Ascending aorta (tissue), 2 donors: ENCODE data around the gene AK5. TPM values are rescaled to one million over a fixed set of nuclear protein-coding genes. Genes with fewer than 3 reads are reported as not detected.
"Not testable (repeated sequence)": the region's sequence is repeated elsewhere in the genome, so short reads cannot be mapped to it uniquely, and the experiment has no call there.

Experiments used
- DNase-seq, 2 donors: peaks; one replicate each; pipeline ENCODE4 v3.0.0-alpha.2; 2019; ENCODE audit warnings: low spot score in 2 of 2
- H3K27ac ChIP-seq, 2 donors: fragments of 200-600 bp; sonication (generic); one replicate each; pipeline ENCODE4 v1.5.1; 2016 to 2017; ENCODE audit warnings: mild to moderate bottlenecking in 1 of 2
- H3K27me3 ChIP-seq: fragments of 200-600 bp; sonication (generic); one replicate; pipeline ENCODE4 v1.5.1; 2017
- H3K36me3 ChIP-seq, 2 donors: fragments of 200-600 bp; sonication (generic); one replicate each; pipeline ENCODE4 v1.5.1; 2016
- H3K4me1 ChIP-seq, 2 donors: fragments of 200-600 bp; sonication (generic); one replicate each; pipeline ENCODE4 v1.5.1; 2016 to 2017; ENCODE audit warnings: mild to moderate bottlenecking in 1 of 2
- H3K4me3 ChIP-seq, 2 donors: fragments of 200-600 bp; sonication (generic); one replicate each; pipeline ENCODE4 v1.5.1; 2016 to 2017; ENCODE audit warnings: mild to moderate bottlenecking in 1 of 2
- H3K9me3 ChIP-seq, 2 donors: fragments of 200-600 bp; sonication (generic); one replicate each; pipeline ENCODE4 v1.5.1; 2016
- CTCF ChIP-seq, 3 experiments: fragments of 200-600 bp in 2 of 3; fragments of 450-650 bp in 1 of 3; sonication (generic) in 2 of 3; IDR thresholded peaks; one replicate each; pipeline ENCODE4 v1.5.1; 2016 to 2019; ENCODE audit warnings: antibody characterized with exemption in 3 of 3, mild to moderate bottlenecking in 1 of 3, moderate library complexity in 1 of 3
- intact Hi-C: fragments of 100-400 bp; cut with DNase I; formaldehyde crosslinking; loops from one replicate; pipeline ENCODE4 v1.15.1; 2023
- total RNA-seq: library from RNA; depleted of rRNA; stranded (reverse); fragments of >200 nt; gene quantifications from one replicate; pipeline ENCODE4 v1.1.0, GENCODE V29; 2016

Gene AK5
- total RNA-seq, 1 donor from 2014 or later: not detected

GRCh38 chr1:77308889-77309621, 27.2 kb downstream of the AK5 start:
- Histone ChIP-seq H3K36me3 (no peaks in the 10 kb centered on the region), H3K4me1 (no peaks in the 10 kb centered on the region), H3K27me3 (no peaks in the 10 kb centered on the region), H3K9me3 (no peaks in the 10 kb centered on the region), H3K4me3 (no peak overlapping the region), H3K27ac (no peak overlapping the region)
- no peak for TF ChIP-seq CTCF (IDR thresholded peaks at IDR 0.05)
- intact Hi-C loops: no loop called here
- no peak for DNase-seq

- Histone ChIP-seq H3K4me1 (no peaks in the 10 kb centered on the region), H3K27ac (no peak overlapping the region), H3K27me3 (no peaks in the 10 kb centered on the region), H3K9me3 (no peaks in the 10 kb centered on the region), H3K4me3 (no peak overlapping the region), H3K36me3 (no peaks in the 10 kb centered on the region)
- no peak for DNase-seq
- no peak for TF ChIP-seq CTCF (IDR thresholded peaks at IDR 0.05)
- intact Hi-C loops: no loop called here
These were observed 29.1 kb downstream of the AK5 start for GRCh38 chr1:77310924-77311323.

GRCh38 chr1:77312364-77312763, 30.5 kb downstream of the AK5 start:
- H3K4me3 ChIP-seq, intact Hi-C loops, H3K27ac ChIP-seq, H3K36me3 ChIP-seq, H3K4me1 ChIP-seq, H3K9me3 ChIP-seq, DNase-seq, H3K27me3 ChIP-seq: not testable (repeated sequence)

GRCh38 chr1:77313491-77313890, 31.7 kb downstream of the AK5 start:
- Histone ChIP-seq H3K36me3 (no peaks in the 10 kb centered on the region), H3K27ac (no peak overlapping the region), H3K27me3 (no peaks in the 10 kb centered on the region), H3K9me3 (no peaks in the 10 kb centered on the region), H3K4me3 (no peak overlapping the region), H3K4me1 (no peaks in the 10 kb centered on the region)
- intact Hi-C loops: no loop called here
- no peak for TF ChIP-seq CTCF (IDR thresholded peaks at IDR 0.05)
- DNase-seq: no peak

GRCh38 chr1:77316006-77316405, 34.2 kb downstream of the AK5 start:
- intact Hi-C loops: no loop called here

GRCh38 chr1:77316966-77317365, 35.1 kb downstream of the AK5 start:
- H3K9me3 ChIP-seq: no peaks in the 10 kb centered on the region
- H3K27ac ChIP-seq: no peak overlapping the region
- DNase-seq: no peak
- intact Hi-C loops: no loop called here
- no peaks in the 10 kb centered on the region for H3K4me1 ChIP-seq
- TF ChIP-seq CTCF (IDR thresholded peaks at IDR 0.05): no peak
- H3K27me3 ChIP-seq: no peaks in the 10 kb centered on the region
- no peak overlapping the region for H3K4me3 ChIP-seq
- no peaks in the 10 kb centered on the region for H3K36me3 ChIP-seq

More at GRCh38 chr1:77316006-77316405, 34.2 kb downstream of the AK5 start:
- H3K27ac ChIP-seq: no peak overlapping the region
- no peak overlapping the region for H3K4me3 ChIP-seq
- no peak for TF ChIP-seq CTCF (IDR thresholded peaks at IDR 0.05)
- H3K27me3 ChIP-seq: no peaks in the 10 kb centered on the region
- H3K9me3 ChIP-seq: no peaks in the 10 kb centered on the region
- no peaks in the 10 kb centered on the region for H3K4me1 ChIP-seq
- no peaks in the 10 kb centered on the region for H3K36me3 ChIP-seq
- no peak for DNase-seq
